Liver (tissue), 9 donors: ENCODE measurements around the gene SMAP1. TPM values are rescaled to one million over a fixed set of nuclear protein-coding genes. Genes with fewer than 3 reads are reported as not detected.

Source experiments
- DNase-seq: peaks from one replicate; pipeline ENCODE4 v3.0.0-alpha.2; 2017; ENCODE audit warnings: low spot score
- H3K27ac ChIP-seq, 2 donors: one replicate each; pipeline ENCODE4 v1.7.0; 2013; ENCODE audit warnings: inconsistent platforms in 2 of 2, low read length in 2 of 2, control low read depth in 1 of 2, low read depth in 1 of 2, mild to moderate bottlenecking in 1 of 2
- H3K27me3 ChIP-seq, 4 donors: one replicate each; pipeline versions ENCODE4 v1.6.1 to v1.7.0; 2013; ENCODE audit warnings: low read length in 3 of 4, inconsistent platforms in 1 of 4, mild to moderate bottlenecking in 1 of 4, moderate library complexity in 1 of 4; ENCODE audit not compliant: control insufficient read depth in 4 of 4, insufficient read depth in 4 of 4
- H3K36me3 ChIP-seq, 4 donors: one replicate each; pipeline versions ENCODE4 v1.6.1 to v1.7.0; 2013; ENCODE audit warnings: low read length in 3 of 4, mild to moderate bottlenecking in 3 of 4, low read depth in 1 of 4, moderate library complexity in 1 of 4; ENCODE audit not compliant: control insufficient read depth in 4 of 4, insufficient read depth in 3 of 4
- H3K4me1 ChIP-seq, 4 donors: one replicate each; pipeline versions ENCODE4 v1.6.1 to v1.7.0; 2013; ENCODE audit warnings: low read length in 3 of 4, mild to moderate bottlenecking in 3 of 4, moderate library complexity in 1 of 4; ENCODE audit not compliant: control insufficient read depth in 4 of 4, insufficient read depth in 4 of 4
- H3K4me3 ChIP-seq, 3 donors: one replicate each; pipeline versions ENCODE4 v1.6.1 to v1.7.0; 2013; ENCODE audit warnings: low read length in 3 of 3, control low read depth in 1 of 3, low read depth in 1 of 3, mild to moderate bottlenecking in 1 of 3
- H3K9ac ChIP-seq, 2 donors: one replicate each; pipeline ENCODE4 v1.7.0; 2013; ENCODE audit warnings: low read length in 2 of 2, mild to moderate bottlenecking in 2 of 2, moderate library complexity in 2 of 2, control low read depth in 1 of 2, low read depth in 1 of 2
- H3K9me3 ChIP-seq, 4 donors: one replicate each; pipeline versions ENCODE4 v1.6.1 to v1.7.0; 2013; ENCODE audit warnings: low read length in 3 of 4; ENCODE audit not compliant: control insufficient read depth in 4 of 4
- EGR1 ChIP-seq, 2 donors: IDR thresholded peaks; 2 replicates each; pipeline ENCODE4 v1.6.1; 2016 to 2018; ENCODE audit warnings: antibody characterized with exemption in 2 of 2, low read depth in 2 of 2
- FOXA1 ChIP-seq: IDR thresholded peaks from 2 replicates; pipeline ENCODE4 v1.6.1; 2016; ENCODE audit warnings: antibody characterized with exemption
- FOXA2 ChIP-seq: IDR thresholded peaks from 2 replicates; pipeline ENCODE4 v1.6.1; 2016; ENCODE audit warnings: antibody characterized with exemption
- GABPA ChIP-seq, 2 donors: IDR thresholded peaks in 1 of 2; conservative IDR thresholded peaks in 1 of 2; 2 replicates each; pipeline ENCODE4 v1.6.1; 2016; ENCODE audit warnings: antibody characterized with exemption in 2 of 2, mild to moderate bottlenecking in 1 of 2, moderate library complexity in 1 of 2
- HNF4A ChIP-seq, 2 donors: conservative IDR thresholded peaks; 2 replicates each; pipeline ENCODE4 v1.6.1; 2016; ENCODE audit warnings: antibody characterized with exemption in 2 of 2, mild to moderate bottlenecking in 2 of 2
- HNF4G ChIP-seq: IDR thresholded peaks from 2 replicates; pipeline ENCODE4 v1.6.1; 2016; ENCODE audit warnings: antibody characterized with exemption
- JUND ChIP-seq, 2 donors: IDR thresholded peaks; 2 replicates each; pipeline ENCODE4 v1.6.1; 2016; ENCODE audit warnings: antibody characterized with exemption in 2 of 2
- NR2F2 ChIP-seq: IDR thresholded peaks from 2 replicates; pipeline ENCODE4 v1.6.1; 2016; ENCODE audit warnings: antibody characterized with exemption
- RAD21 ChIP-seq, 2 donors: IDR thresholded peaks; 2 replicates each; pipeline ENCODE4 v1.6.1; 2016; ENCODE audit warnings: antibody characterized with exemption in 2 of 2, mild to moderate bottlenecking in 2 of 2
- RXRA ChIP-seq, 2 donors: IDR thresholded peaks; 2 replicates each; pipeline ENCODE4 v1.6.1; 2017 to 2018; ENCODE audit warnings: antibody characterized with exemption in 2 of 2, mild to moderate bottlenecking in 1 of 2
- SP1 ChIP-seq: IDR thresholded peaks from 2 replicates; pipeline ENCODE4 v1.6.1; 2018; ENCODE audit warnings: antibody characterized with exemption, mild to moderate bottlenecking
- TAF1 ChIP-seq: conservative IDR thresholded peaks from 2 replicates; pipeline ENCODE4 v1.6.1; 2016; ENCODE audit warnings: antibody characterized with exemption, mild to moderate bottlenecking
- YY1 ChIP-seq: IDR thresholded peaks from 2 replicates; pipeline ENCODE4 v1.6.1; 2016; ENCODE audit warnings: antibody characterized with exemption, mild to moderate bottlenecking
- WGBS: extraction: QIAGEN DNeasy Blood & Tissue Kit; methylation state at CpG from one replicate; pipeline ENCODE4 v1.1.7; 2013; 5-methylcytosine and 5-hydroxymethylcytosine counted together
- polyA plus RNA-seq, 2 donors: library from polyadenylated mRNA; stranded (reverse) in 1 of 2; unstranded in 1 of 2; fragments of 200-250 nt in 1 of 2; fragments of >200 nt in 1 of 2; fragmentation: Nextera tagmentation in 1 of 2; extraction: Ambion mirVana in 1 of 2; gene quantifications; one replicate each; pipeline versions ENCODE4 v1.2.1 to v1.2.3, GENCODE V29; 2013 to 2015
- total RNA-seq, 2 donors: library from RNA; depleted of rRNA; stranded (reverse); fragments of >200 nt; gene quantifications; one replicate each; pipeline ENCODE4 v1.2.3, GENCODE V29; 2014
- TF ChIP-seq, protein P1 (sequence below): IDR thresholded peaks from 2 replicates; pipeline ENCODE4 v1.6.1; 2016; ENCODE audit warnings: antibody characterized with exemption
- TF ChIP-seq, protein P2 (sequence below): IDR thresholded peaks from 2 replicates; pipeline ENCODE4 v1.6.1; 2016; ENCODE audit warnings: antibody characterized with exemption
- TF ChIP-seq, protein P3 (sequence below): IDR thresholded peaks from 2 replicates; pipeline ENCODE4 v1.6.1; 2016; ENCODE audit warnings: antibody characterized with exemption
- TF ChIP-seq, protein P4 (sequence below): IDR thresholded peaks from 2 replicates; pipeline ENCODE4 v1.6.1; 2016; ENCODE audit warnings: antibody characterized with exemption, mild to moderate bottlenecking
- TF ChIP-seq, protein P5 (sequence below): fragments of 150-350 bp; IDR thresholded peaks from 2 replicates; pipeline ENCODE4 v1.5.1; 2017; ENCODE audit warnings: improper control_type of control experiment, low read depth, low read length; ENCODE audit not compliant: missing input control
- donor health status: healthy.
- donor health status: healthy.
- donor health status: healthy.
- donor health status: healthy.
- donor health status: healthy.

Gene SMAP1
- total and polyA plus RNA-seq, 4 donors = 9.3 to 13.3 (median 12.7) TPM

DNA sequence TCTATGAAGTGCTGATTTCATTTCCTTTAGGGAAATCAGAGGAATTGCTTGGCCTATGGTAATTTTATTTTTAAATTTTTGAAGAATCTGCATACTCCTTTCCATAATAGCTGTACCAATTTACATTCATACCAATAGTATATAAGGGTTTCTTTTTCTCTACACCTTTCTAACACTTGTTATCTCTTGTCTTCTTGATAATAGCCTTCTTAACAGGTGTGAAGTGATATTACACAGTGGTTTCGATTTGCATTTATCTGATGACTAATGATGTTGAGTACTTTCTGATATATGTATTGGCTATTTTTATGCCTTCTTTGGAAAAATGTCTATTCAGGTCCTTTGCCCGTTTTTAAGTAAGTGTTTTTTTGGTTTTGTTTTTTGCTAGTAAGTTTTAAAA, 40.8 kb downstream of the SMAP1 start:
- no peak for DNase-seq
- Histone ChIP-seq H3K4me1 (peaks cover 0 to 3% (median 3%) of the 10 kb centered on the region in 4 donors), H3K9ac (no peak overlapping the region), H3K27me3 (no peaks in the 10 kb centered on the region), H3K9me3 (no peaks in the 10 kb centered on the region), H3K36me3 (no peaks in the 10 kb centered on the region), H3K4me3 (no peak overlapping the region), H3K27ac (no peak overlapping the region)
- TF ChIP-seq FOXA1 = no peak
- 91% methylated on average over 2 of the region's 2 CpGs for WGBS

DNA sequence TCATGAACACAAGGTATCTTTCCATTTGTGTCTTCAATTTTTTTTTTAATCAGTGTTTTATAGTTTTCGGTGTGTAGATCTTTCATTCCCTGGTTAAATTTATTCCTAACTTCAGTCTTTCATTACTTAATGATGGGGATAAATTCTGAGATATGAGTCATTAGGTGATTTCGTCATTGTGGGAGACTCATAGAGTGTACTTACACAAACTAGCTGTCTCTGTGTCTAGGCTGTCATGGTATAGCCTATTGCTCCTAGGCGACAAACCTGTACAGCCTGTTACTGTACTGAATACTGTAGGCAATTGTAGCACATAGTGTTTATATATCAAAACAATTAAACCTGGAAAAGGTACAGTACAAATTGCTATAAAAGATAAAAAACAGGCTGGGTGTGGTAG, 42.1 kb downstream of the SMAP1 start:
- WGBS = 92% methylated on average over 3 of the region's 3 CpGs
- no peaks in the 10 kb centered on the region for H3K9me3 ChIP-seq
- no peak for DNase-seq
- H3K4me3 ChIP-seq = no peak overlapping the region
- TF ChIP-seq GABPA (IDR thresholded peaks at IDR 0.05 in 1 of 2, conservative IDR thresholded peaks at IDR 0.05 in 1 of 2) (no peak), SP1 (no peak), HNF4G (no peak), RAD21 (IDR thresholded peaks at IDR 0.05) (no peak), RXRA (IDR thresholded peaks at IDR 0.05) (no peak), NR2F2 (no peak), FOXA1 (no peak), YY1 (no peak), TAF1 (no peak), JUND (IDR thresholded peaks at IDR 0.05) (no peak), FOXA2 (no peak), HNF4A (conservative IDR thresholded peaks at IDR 0.05) (no peak), EGR1 (IDR thresholded peaks at IDR 0.05; ENCODE audit: low read depth in 2 of 2) (no peak)
- TF ChIP-seq, protein P1, sequence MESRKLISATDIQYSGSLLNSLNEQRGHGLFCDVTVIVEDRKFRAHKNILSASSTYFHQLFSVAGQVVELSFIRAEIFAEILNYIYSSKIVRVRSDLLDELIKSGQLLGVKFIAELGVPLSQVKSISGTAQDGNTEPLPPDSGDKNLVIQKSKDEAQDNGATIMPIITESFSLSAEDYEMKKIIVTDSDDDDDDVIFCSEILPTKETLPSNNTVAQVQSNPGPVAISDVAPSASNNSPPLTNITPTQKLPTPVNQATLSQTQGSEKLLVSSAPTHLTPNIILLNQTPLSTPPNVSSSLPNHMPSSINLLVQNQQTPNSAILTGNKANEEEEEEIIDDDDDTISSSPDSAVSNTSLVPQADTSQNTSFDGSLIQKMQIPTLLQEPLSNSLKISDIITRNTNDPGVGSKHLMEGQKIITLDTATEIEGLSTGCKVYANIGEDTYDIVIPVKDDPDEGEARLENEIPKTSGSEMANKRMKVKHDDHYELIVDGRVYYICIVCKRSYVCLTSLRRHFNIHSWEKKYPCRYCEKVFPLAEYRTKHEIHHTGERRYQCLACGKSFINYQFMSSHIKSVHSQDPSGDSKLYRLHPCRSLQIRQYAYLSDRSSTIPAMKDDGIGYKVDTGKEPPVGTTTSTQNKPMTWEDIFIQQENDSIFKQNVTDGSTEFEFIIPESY = no peak
- TF ChIP-seq, protein P2, sequence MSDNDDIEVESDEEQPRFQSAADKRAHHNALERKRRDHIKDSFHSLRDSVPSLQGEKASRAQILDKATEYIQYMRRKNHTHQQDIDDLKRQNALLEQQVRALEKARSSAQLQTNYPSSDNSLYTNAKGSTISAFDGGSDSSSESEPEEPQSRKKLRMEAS = no peak
- TF ChIP-seq, protein P3, sequence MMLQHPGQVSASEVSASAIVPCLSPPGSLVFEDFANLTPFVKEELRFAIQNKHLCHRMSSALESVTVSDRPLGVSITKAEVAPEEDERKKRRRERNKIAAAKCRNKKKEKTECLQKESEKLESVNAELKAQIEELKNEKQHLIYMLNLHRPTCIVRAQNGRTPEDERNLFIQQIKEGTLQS = no peak
- TF ChIP-seq, protein P4, sequence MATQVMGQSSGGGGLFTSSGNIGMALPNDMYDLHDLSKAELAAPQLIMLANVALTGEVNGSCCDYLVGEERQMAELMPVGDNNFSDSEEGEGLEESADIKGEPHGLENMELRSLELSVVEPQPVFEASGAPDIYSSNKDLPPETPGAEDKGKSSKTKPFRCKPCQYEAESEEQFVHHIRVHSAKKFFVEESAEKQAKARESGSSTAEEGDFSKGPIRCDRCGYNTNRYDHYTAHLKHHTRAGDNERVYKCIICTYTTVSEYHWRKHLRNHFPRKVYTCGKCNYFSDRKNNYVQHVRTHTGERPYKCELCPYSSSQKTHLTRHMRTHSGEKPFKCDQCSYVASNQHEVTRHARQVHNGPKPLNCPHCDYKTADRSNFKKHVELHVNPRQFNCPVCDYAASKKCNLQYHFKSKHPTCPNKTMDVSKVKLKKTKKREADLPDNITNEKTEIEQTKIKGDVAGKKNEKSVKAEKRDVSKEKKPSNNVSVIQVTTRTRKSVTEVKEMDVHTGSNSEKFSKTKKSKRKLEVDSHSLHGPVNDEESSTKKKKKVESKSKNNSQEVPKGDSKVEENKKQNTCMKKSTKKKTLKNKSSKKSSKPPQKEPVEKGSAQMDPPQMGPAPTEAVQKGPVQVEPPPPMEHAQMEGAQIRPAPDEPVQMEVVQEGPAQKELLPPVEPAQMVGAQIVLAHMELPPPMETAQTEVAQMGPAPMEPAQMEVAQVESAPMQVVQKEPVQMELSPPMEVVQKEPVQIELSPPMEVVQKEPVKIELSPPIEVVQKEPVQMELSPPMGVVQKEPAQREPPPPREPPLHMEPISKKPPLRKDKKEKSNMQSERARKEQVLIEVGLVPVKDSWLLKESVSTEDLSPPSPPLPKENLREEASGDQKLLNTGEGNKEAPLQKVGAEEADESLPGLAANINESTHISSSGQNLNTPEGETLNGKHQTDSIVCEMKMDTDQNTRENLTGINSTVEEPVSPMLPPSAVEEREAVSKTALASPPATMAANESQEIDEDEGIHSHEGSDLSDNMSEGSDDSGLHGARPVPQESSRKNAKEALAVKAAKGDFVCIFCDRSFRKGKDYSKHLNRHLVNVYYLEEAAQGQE = no peak
- TF ChIP-seq, protein P5, sequence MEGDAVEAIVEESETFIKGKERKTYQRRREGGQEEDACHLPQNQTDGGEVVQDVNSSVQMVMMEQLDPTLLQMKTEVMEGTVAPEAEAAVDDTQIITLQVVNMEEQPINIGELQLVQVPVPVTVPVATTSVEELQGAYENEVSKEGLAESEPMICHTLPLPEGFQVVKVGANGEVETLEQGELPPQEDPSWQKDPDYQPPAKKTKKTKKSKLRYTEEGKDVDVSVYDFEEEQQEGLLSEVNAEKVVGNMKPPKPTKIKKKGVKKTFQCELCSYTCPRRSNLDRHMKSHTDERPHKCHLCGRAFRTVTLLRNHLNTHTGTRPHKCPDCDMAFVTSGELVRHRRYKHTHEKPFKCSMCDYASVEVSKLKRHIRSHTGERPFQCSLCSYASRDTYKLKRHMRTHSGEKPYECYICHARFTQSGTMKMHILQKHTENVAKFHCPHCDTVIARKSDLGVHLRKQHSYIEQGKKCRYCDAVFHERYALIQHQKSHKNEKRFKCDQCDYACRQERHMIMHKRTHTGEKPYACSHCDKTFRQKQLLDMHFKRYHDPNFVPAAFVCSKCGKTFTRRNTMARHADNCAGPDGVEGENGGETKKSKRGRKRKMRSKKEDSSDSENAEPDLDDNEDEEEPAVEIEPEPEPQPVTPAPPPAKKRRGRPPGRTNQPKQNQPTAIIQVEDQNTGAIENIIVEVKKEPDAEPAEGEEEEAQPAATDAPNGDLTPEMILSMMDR = no peak
- H3K27ac ChIP-seq = no peak overlapping the region
- H3K36me3 ChIP-seq = no peaks in the 10 kb centered on the region
- H3K27me3 ChIP-seq = no peaks in the 10 kb centered on the region
- H3K9ac ChIP-seq = no peak overlapping the region
- H3K4me1 ChIP-seq = peaks cover 0 to 3% (median 3%) of the 10 kb centered on the region in 4 donors
